SU-DHL-6 (cell line): Measurements from ENCODE around the gene CFB.

Experiments used
- H2AFZ ChIP-seq: fragments of 200-600 bp; sonication (generic); 2 replicates; pipeline ENCODE4 v1.6.1; 2014; ENCODE audit warnings: low read depth, mild to moderate bottlenecking, moderate library complexity, mixed read lengths, antibody characterized with exemption, low read length; ENCODE audit not compliant: severe bottlenecking
- H3F3A ChIP-seq: fragments of 200-600 bp; shearing (Covaris generic); 2 replicates; pipeline ENCODE4 v1.6.0; 2016; ENCODE audit warnings: antibody characterized with exemption, mild to moderate bottlenecking; ENCODE audit not compliant: insufficient read depth
- H3K27ac ChIP-seq: fragments of 200-600 bp; sonication (generic); 2 replicates; pipeline ENCODE4 v1.5.1; 2016; ENCODE audit warnings: low read depth, mild to moderate bottlenecking, low read length, moderate library complexity, mixed read lengths
- H3K27me3 ChIP-seq: fragments of 200-600 bp; sonication (generic), shearing (Covaris generic); 2 replicates; pipeline ENCODE4 v1.6.0; 2014; ENCODE audit warnings: mild to moderate bottlenecking, low read length
- H3K36me3 ChIP-seq: fragments of 200-600 bp; sonication (generic); 2 replicates; pipeline ENCODE4 v1.6.1; 2014; ENCODE audit warnings: mild to moderate bottlenecking, low read length, mixed read lengths
- H3K4me2 ChIP-seq: fragments of 300-600, 200-600 bp; shearing (Covaris generic), sonication (generic); 2 replicates; pipeline ENCODE4 v1.6.0; 2014; ENCODE audit warnings: low read length, low read depth, mild to moderate bottlenecking; ENCODE audit not compliant: poor library complexity, severe bottlenecking
- H3K4me3 ChIP-seq: fragments of 200-600 bp; sonication (generic); 2 replicates; pipeline ENCODE4 v1.5.1; 2014; ENCODE audit warnings: antibody characterized with exemption, low read length, mild to moderate bottlenecking, mixed read lengths; ENCODE audit not compliant: insufficient read depth, poor library complexity, severe bottlenecking
- H3K79me2 ChIP-seq: fragments of 200-600 bp; sonication (generic); 2 replicates; pipeline ENCODE4 v1.6.1; 2014; ENCODE audit warnings: mild to moderate bottlenecking, low read length, moderate library complexity; ENCODE audit not compliant: insufficient read depth
- H3K9ac ChIP-seq: fragments of 200-600 bp; sonication (generic); 2 replicates; pipeline ENCODE4 v1.7.0; 2014; ENCODE audit warnings: mild to moderate bottlenecking, low read length
- H3K9me2 ChIP-seq: fragments of 200-600 bp; sonication (generic); replicated peaks from 2 replicates; pipeline ENCODE4 v1.6.1; 2014; ENCODE audit warnings: low read length; ENCODE audit not compliant: insufficient read depth
- H3K9me3 ChIP-seq: fragments of 200-600 bp; sonication (generic); 2 replicates; pipeline ENCODE4 v1.6.1; 2014; ENCODE audit warnings: low read length, mixed read lengths; ENCODE audit not compliant: insufficient read depth
- H4K20me1 ChIP-seq: fragments of 200-600 bp; sonication (generic); 2 replicates; pipeline ENCODE4 v1.6.1; 2014; ENCODE audit warnings: low read depth, mild to moderate bottlenecking, antibody characterized with exemption, low read length, moderate library complexity, mixed read lengths
- EZH2phosphoT487 ChIP-seq: fragments of 200-600 bp; sonication (generic), shearing (Covaris generic); conservative IDR thresholded peaks from 2 replicates; pipeline ENCODE4 v1.6.1; 2018; ENCODE audit warnings: mild to moderate bottlenecking, antibody characterized with exemption, low read length, moderate library complexity, mixed read lengths
- TF ChIP-seq, protein P1 (sequence below): fragments of 200-600 bp; sonication (generic); IDR thresholded peaks from one replicate; pipeline ENCODE4 v1.5.1; 2017; ENCODE audit warnings: antibody characterized with exemption, mild to moderate bottlenecking, low read length, moderate library complexity; ENCODE audit not compliant: insufficient read depth, poor library complexity, severe bottlenecking

The CFB gene

DNA sequence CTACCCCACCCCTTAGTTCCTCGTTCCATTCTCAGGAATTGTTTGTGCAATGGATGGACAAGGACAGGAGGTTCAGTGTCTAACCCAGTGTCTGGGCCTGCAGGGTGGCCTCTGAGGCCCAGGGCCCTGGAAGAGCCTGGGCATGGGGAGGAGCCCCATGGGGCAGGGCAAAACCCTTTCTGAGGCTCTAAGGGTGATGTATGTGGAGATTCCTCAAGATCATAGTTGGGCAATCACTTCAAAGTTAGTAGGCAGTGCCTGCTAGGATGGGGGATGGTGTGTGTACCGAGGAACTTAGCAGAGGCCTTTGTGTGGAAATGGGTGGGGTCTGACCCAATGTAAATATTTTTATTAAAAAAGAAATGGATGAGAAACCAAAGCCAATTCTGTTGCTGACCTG, 25.1 kb upstream of the CFB start:
- Histone ChIP-seq H3K4me2 (no peak overlapping the region), H3K9me2 (no peaks in the 10 kb centered on the region), H3F3A (no peaks in the 10 kb centered on the region), H2AFZ (no peak overlapping the region), H3K27me3 (no peaks in the 10 kb centered on the region), H3K9me3 (no peaks in the 10 kb centered on the region), H4K20me1 (no peaks in the 10 kb centered on the region), H3K9ac (no peak overlapping the region), H3K79me2 (no peaks in the 10 kb centered on the region), H3K4me3 (no peak overlapping the region), H3K36me3 (no peaks in the 10 kb centered on the region), H3K27ac (no peak overlapping the region)
- TF ChIP-seq EZH2phosphoT487, result no peak
- TF ChIP-seq, protein P1, sequence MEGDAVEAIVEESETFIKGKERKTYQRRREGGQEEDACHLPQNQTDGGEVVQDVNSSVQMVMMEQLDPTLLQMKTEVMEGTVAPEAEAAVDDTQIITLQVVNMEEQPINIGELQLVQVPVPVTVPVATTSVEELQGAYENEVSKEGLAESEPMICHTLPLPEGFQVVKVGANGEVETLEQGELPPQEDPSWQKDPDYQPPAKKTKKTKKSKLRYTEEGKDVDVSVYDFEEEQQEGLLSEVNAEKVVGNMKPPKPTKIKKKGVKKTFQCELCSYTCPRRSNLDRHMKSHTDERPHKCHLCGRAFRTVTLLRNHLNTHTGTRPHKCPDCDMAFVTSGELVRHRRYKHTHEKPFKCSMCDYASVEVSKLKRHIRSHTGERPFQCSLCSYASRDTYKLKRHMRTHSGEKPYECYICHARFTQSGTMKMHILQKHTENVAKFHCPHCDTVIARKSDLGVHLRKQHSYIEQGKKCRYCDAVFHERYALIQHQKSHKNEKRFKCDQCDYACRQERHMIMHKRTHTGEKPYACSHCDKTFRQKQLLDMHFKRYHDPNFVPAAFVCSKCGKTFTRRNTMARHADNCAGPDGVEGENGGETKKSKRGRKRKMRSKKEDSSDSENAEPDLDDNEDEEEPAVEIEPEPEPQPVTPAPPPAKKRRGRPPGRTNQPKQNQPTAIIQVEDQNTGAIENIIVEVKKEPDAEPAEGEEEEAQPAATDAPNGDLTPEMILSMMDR, result no peak

DNA sequence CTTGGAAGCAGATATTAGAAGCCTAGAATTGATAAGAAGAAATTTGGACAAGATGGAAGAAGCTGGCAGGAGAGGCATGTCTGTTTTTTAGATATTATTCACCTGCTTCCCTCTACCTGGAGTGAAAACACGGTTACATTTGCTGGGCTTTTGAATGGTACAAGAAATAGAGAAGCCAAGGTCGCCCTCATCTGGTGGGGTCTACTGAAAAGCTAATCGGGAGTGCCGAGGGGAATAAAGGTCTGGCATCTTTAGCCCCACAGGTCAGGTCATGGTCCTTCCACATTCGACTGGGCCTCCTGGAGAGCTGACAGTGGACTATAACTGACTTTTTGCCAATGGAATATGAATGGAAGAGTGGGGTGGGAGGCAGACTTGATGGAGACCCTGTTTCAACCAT, 23.0 kb upstream of the CFB start:
- Histone ChIP-seq H3K79me2 (no peaks in the 10 kb centered on the region), H3K9ac (no peak overlapping the region), H3K9me2 (no peaks in the 10 kb centered on the region), H3F3A (no peaks in the 10 kb centered on the region), H3K9me3 (no peaks in the 10 kb centered on the region), H3K4me3 (no peak overlapping the region), H3K36me3 (no peaks in the 10 kb centered on the region), H4K20me1 (no peaks in the 10 kb centered on the region), H3K27ac (no peak overlapping the region), H2AFZ (no peak overlapping the region), H3K27me3 (no peaks in the 10 kb centered on the region), H3K4me2 (no peak overlapping the region)
- TF ChIP-seq EZH2phosphoT487, result no peak
- TF ChIP-seq, protein P1, result peak; percentile 19

DNA sequence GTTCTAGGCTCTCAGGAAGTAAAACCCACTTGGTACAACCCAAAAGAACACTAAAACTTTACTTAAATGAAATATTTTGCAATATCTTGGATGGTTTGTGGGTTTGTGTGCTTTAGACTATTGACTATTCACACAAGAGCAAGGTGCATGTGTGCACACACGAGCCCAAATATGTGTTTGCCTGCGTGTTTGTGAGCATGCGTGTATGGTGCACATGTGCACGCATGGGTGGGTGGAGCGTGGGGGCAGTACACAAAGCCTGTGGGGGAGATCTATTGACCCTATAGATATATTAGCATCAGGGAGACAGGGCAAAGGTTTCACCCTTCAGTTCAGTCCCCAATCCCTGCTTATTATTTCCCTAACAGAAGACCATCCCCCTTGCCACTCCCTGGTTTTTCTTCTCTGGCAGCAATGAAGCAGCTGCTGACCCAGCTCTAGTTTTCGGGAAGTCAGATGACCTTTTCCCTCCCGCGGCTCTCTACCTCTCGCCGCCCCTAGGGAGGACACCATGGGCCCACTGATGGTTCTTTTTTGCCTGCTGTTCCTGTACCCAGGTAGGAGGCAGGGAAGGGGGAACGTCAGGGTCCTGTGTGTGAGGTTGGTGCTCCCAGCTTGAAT, 18.5 kb upstream of the CFB start, which contains the start of gene C2:
Gene C2 (plus strand): TSS at position 476 of the 621 bp plus-strand sequence. CDS start 36 bp downstream, at position 512.
- Histone ChIP-seq H3K27ac (no peak within 1 kb of the TSS), H3K27me3 (no peaks in the 10 kb centered on the region), H3K4me2 (no peak within 1 kb of the TSS), H3K4me3 (no peak within 1 kb of the TSS), H3K9me3 (no peaks in the 10 kb centered on the region), H3F3A (no peaks in the 10 kb centered on the region), H3K36me3 (no peaks in the 10 kb centered on the region), H3K9me2 (no peaks in the 10 kb centered on the region), H3K79me2 (no peaks in the 10 kb centered on the region), H3K9ac (no peak within 1 kb of the TSS), H4K20me1 (no peaks in the 10 kb centered on the region), H2AFZ (no peak within 1 kb of the TSS)
- TF ChIP-seq EZH2phosphoT487, result no peak
- TF ChIP-seq, protein P1, result no peak
